ENCODE results near the gene AGAP6.
A peak's percentile ranks its signal among the peaks of the same experiment; 100 is the strongest.
"Not testable (repeated sequence)": the region's sequence is repeated elsewhere in the genome, so short reads cannot be mapped to it uniquely, and the experiment has no call there.

Gene AGAP6

GRCh38 chr10:49988376-49988775 lies at the start of gene AGAP6:
TSS of gene AGAP6 (plus strand) at chr10:49988406. CDS start at chr10:49988716, 310 bp downstream.
- not testable (repeated sequence) for DNase-seq

GRCh38 chr10:49941447-49942338 lies 46.5 kb upstream of the AGAP6 start, which contains the start of the genes PARG and TIMM23B:
TSS of gene PARG (minus strand) at chr10:49942027. CDS start at chr10:49941725, 302 bp downstream.
TSS of gene TIMM23B (plus strand) at chr10:49942053. CDS start at chr10:49942195, 142 bp downstream.
- peak; percentile 68 for DNase-seq

GRCh38 chr10:49942339-49942705 lies 45.9 kb upstream of the AGAP6 start:
- not testable (repeated sequence) for DNase-seq

GRCh38 chr10:49943607-49944006 lies 44.6 kb upstream of the AGAP6 start:
- DNase-seq: not testable (repeated sequence)

GRCh38 chr10:49948142-49948541 lies 40.1 kb upstream of the AGAP6 start:
- not testable (repeated sequence) for DNase-seq

GRCh38 chr10:49948737-49949136 lies 39.5 kb upstream of the AGAP6 start:
- DNase-seq: not testable (repeated sequence)

- not testable (repeated sequence) for DNase-seq
These were observed 36.2 kb upstream of the AGAP6 start for GRCh38 chr10:49952006-49952405.

GRCh38 chr10:49953122-49953521 lies 35.1 kb upstream of the AGAP6 start:
- not testable (repeated sequence) for DNase-seq

- not testable (repeated sequence) for DNase-seq
These were observed 17.8 kb upstream of the AGAP6 start for GRCh38 chr10:49970331-49970857.

- DNase-seq: not testable (repeated sequence)
These were observed 16.7 kb upstream of the AGAP6 start for GRCh38 chr10:49971466-49971865.

- not testable (repeated sequence) for DNase-seq
These were observed 16.1 kb upstream of the AGAP6 start for GRCh38 chr10:49972094-49972493.

GRCh38 chr10:49977756-49978155 lies 10.4 kb upstream of the AGAP6 start:
- not testable (repeated sequence) for DNase-seq

- DNase-seq: not testable (repeated sequence)
These were observed 999 bp upstream of the AGAP6 start for GRCh38 chr10:49987207-49987606.

GRCh38 chr10:49995321-49995720 lies 7.1 kb downstream of the AGAP6 start:
- not testable (repeated sequence) for DNase-seq

- not testable (repeated sequence) for DNase-seq
These were observed 25.8 kb downstream of the AGAP6 start for GRCh38 chr10:50014024-50014423.

GRCh38 chr10:50015596-50016220 lies 27.5 kb downstream of the AGAP6 start:
- DNase-seq: not testable (repeated sequence)

- not testable (repeated sequence) for DNase-seq
These were observed 28.7 kb downstream of the AGAP6 start for GRCh38 chr10:50016926-50017325.

GRCh38 chr10:50017646-50018045 lies 29.4 kb downstream of the AGAP6 start:
- not testable (repeated sequence) for DNase-seq

GRCh38 chr10:50019279-50019678 lies 31.1 kb downstream of the AGAP6 start:
- DNase-seq: peak; percentile 12

GRCh38 chr10:50020451-50021024 lies 32.3 kb downstream of the AGAP6 start:
- not testable (repeated sequence) for DNase-seq

- no peak for DNase-seq
These were observed 33.4 kb downstream of the AGAP6 start for GRCh38 chr10:50021646-50022045.

- DNase-seq: not testable (repeated sequence)
These were observed 36.6 kb downstream of the AGAP6 start for GRCh38 chr10:50024716-50025383.

All from NCI-H345 (cell line).